H9 (cell line): ENCODE data around the gene GADD45GIP1. TPM values are rescaled to one million over a fixed set of nuclear protein-coding genes. Genes with fewer than 3 reads are reported as not detected.
A peak's percentile ranks its signal among the peaks of the same experiment; 100 is the strongest.

Source experiments
- DNase-seq: peaks from one replicate; pipeline ENCODE4 v3.0.0-alpha.2; 2017
- H2AFZ ChIP-seq: one replicate; pipeline ENCODE4 v1.6.1; 2013; ENCODE audit warnings: mild to moderate bottlenecking, low read length, control low read depth, moderate library complexity
- H2AK5ac ChIP-seq: 2 replicates; pipeline ENCODE4 v1.6.1; 2013; ENCODE audit warnings: low read length, control low read depth, mixed read lengths; ENCODE audit not compliant: insufficient read length
- H2BK120ac ChIP-seq: one replicate; pipeline ENCODE4 v1.6.1; 2013; ENCODE audit warnings: low read depth, mild to moderate bottlenecking, low read length, control low read depth, inconsistent platforms; ENCODE audit not compliant: poor library complexity, severe bottlenecking
- H2BK12ac ChIP-seq: 2 replicates; pipeline ENCODE4 v1.6.1; 2013; ENCODE audit warnings: low read length, control low read depth, mixed read lengths, low read depth; ENCODE audit not compliant: insufficient read length
- H2BK15ac ChIP-seq: 2 replicates; pipeline ENCODE4 v1.6.1; 2013; ENCODE audit warnings: low read depth, low read length, control low read depth
- H2BK20ac ChIP-seq: one replicate; pipeline ENCODE4 v1.6.1; 2013; ENCODE audit warnings: low read depth, mild to moderate bottlenecking, low read length, control low read depth, inconsistent platforms; ENCODE audit not compliant: poor library complexity, severe bottlenecking
- H2BK5ac ChIP-seq: 2 replicates; pipeline ENCODE4 v1.6.1; 2013; ENCODE audit warnings: low read length, control low read depth, mixed read lengths; ENCODE audit not compliant: insufficient read length
- H3K14ac ChIP-seq: 2 replicates; pipeline ENCODE4 v1.6.1; 2013; ENCODE audit warnings: low read length, control low read depth; ENCODE audit not compliant: insufficient read depth
- H3K18ac ChIP-seq: 2 replicates; pipeline ENCODE4 v1.6.1; 2013; ENCODE audit warnings: low read depth, mild to moderate bottlenecking, mixed read lengths, low read length, control low read depth; ENCODE audit not compliant: insufficient read length
- H3K23ac ChIP-seq: 2 replicates; pipeline ENCODE4 v1.6.1; 2013; ENCODE audit warnings: low read length, control low read depth, mixed read lengths, low read depth; ENCODE audit not compliant: insufficient read length
- H3K23me2 ChIP-seq: 2 replicates; pipeline ENCODE4 v1.6.1; 2013; ENCODE audit warnings: low read depth, mild to moderate bottlenecking, mixed read lengths, low read length, control low read depth; ENCODE audit not compliant: insufficient read length, poor library complexity, severe bottlenecking
- H3K27ac ChIP-seq: 2 replicates; pipeline ENCODE4 v1.5.1; 2013; ENCODE audit warnings: low read length, control low read depth, mixed read lengths, low read depth; ENCODE audit not compliant: insufficient read length
- H3K27me3 ChIP-seq: 2 replicates; pipeline ENCODE4 v1.6.1; 2013; ENCODE audit warnings: low read length, control low read depth, inconsistent platforms; ENCODE audit not compliant: insufficient read depth
- H3K4ac ChIP-seq: 2 replicates; pipeline ENCODE4 v1.6.1; 2013; ENCODE audit warnings: low read depth, mild to moderate bottlenecking, control low read depth, inconsistent platforms, low read length, moderate library complexity
- H3K4me1 ChIP-seq: 2 replicates; pipeline ENCODE4 v1.6.1; 2013; ENCODE audit warnings: low read length, control low read depth, inconsistent platforms; ENCODE audit not compliant: insufficient read depth
- H3K4me2 ChIP-seq: 2 replicates; pipeline ENCODE4 v1.6.1; 2013; ENCODE audit warnings: low read length, control low read depth, mixed read lengths; ENCODE audit not compliant: insufficient read length, insufficient read depth
- H3K56ac ChIP-seq: 2 replicates; pipeline ENCODE4 v1.6.1; 2013; ENCODE audit warnings: low read depth, mild to moderate bottlenecking, mixed read lengths, low read length, control low read depth; ENCODE audit not compliant: insufficient read length
- H3K79me1 ChIP-seq: 2 replicates; pipeline ENCODE4 v1.6.1; 2013; ENCODE audit warnings: low read depth, mild to moderate bottlenecking, moderate library complexity, low read length, control low read depth, inconsistent platforms; ENCODE audit not compliant: insufficient read depth, poor library complexity, severe bottlenecking
- H3K79me2 ChIP-seq: 2 replicates; pipeline ENCODE4 v1.6.1; 2013; ENCODE audit warnings: low read length, control low read depth, inconsistent platforms; ENCODE audit not compliant: insufficient read depth
- H3K9ac ChIP-seq: 2 replicates; pipeline ENCODE4 v1.6.1; 2013; ENCODE audit warnings: low read length, control low read depth, mixed read lengths; ENCODE audit not compliant: insufficient read length; ENCODE audit errors: extremely low read depth
- H3K9me3 ChIP-seq: one replicate; pipeline ENCODE4 v1.6.1; 2013; ENCODE audit warnings: low read depth, low read length, inconsistent platforms; ENCODE audit not compliant: control insufficient read depth
- H3T11ph ChIP-seq: one replicate; pipeline ENCODE4 v1.6.1; 2013; ENCODE audit warnings: mild to moderate bottlenecking, low read length, control low read depth, inconsistent platforms
- H4K20me1 ChIP-seq: one replicate; pipeline ENCODE4 v1.6.1; 2013; ENCODE audit not compliant: control insufficient read depth, insufficient read length, insufficient read depth
- H4K5ac ChIP-seq: 2 replicates; pipeline ENCODE4 v1.6.1; 2013; ENCODE audit warnings: low read depth, mild to moderate bottlenecking, mixed read lengths, low read length, control low read depth; ENCODE audit not compliant: insufficient read length
- H4K8ac ChIP-seq: replicated peaks from 2 replicates; pipeline ENCODE4 v1.6.1; 2013; ENCODE audit warnings: low read length, control low read depth, mixed read lengths, low read depth; ENCODE audit not compliant: insufficient read length
- H4K91ac ChIP-seq: 2 replicates; pipeline ENCODE4 v1.6.1; 2013; ENCODE audit warnings: low read depth, mild to moderate bottlenecking, moderate library complexity, mixed read lengths, low read length, control low read depth; ENCODE audit not compliant: insufficient read length
- H3K27ac Mint-ChIP-seq, 3 experiments: 2 replicates in 2 of 3; 3 replicates in 1 of 3; pipeline ENCODE4 v1.8.0; 2020 to 2021; ENCODE audit warnings: mixed read lengths in 3 of 3, mild to moderate bottlenecking in 1 of 3, moderate library complexity in 1 of 3
- H3K27me3 Mint-ChIP-seq: 2 replicates; pipeline ENCODE4 v1.8.0; 2021; ENCODE audit warnings: low read depth, mild to moderate bottlenecking, moderate library complexity, mixed read lengths
- H3K36me3 Mint-ChIP-seq, 3 experiments: 2 replicates in 2 of 3; 3 replicates in 1 of 3; pipeline ENCODE4 v1.8.0; 2020 to 2021; ENCODE audit warnings: low read depth in 3 of 3, mixed read lengths in 3 of 3; ENCODE audit not compliant: insufficient read depth in 1 of 3
- H3K4me1 Mint-ChIP-seq, 2 experiments: 2 replicates each; pipeline ENCODE4 v1.8.0; 2020; ENCODE audit warnings: mixed read lengths in 2 of 2
- H3K4me3 Mint-ChIP-seq, 2 experiments: 2 replicates in 1 of 2; 3 replicates in 1 of 2; pipeline ENCODE4 v1.8.0; 2020 to 2021; ENCODE audit warnings: mild to moderate bottlenecking in 2 of 2, mixed read lengths in 2 of 2, moderate library complexity in 1 of 2
- H3K9me3 Mint-ChIP-seq, 2 experiments: 2 replicates in 1 of 2; 3 replicates in 1 of 2; pipeline ENCODE4 v1.8.0; 2020; ENCODE audit warnings: mild to moderate bottlenecking in 2 of 2, mixed read lengths in 2 of 2, moderate library complexity in 1 of 2
- CTCF ChIP-seq: fragments of 200-600 bp; sonication (generic); conservative IDR thresholded peaks from 3 replicates; pipeline ENCODE4 v1.8.0; 2021; ENCODE audit warnings: antibody characterized with exemption, mild to moderate bottlenecking
- WGBS: extraction: QIAGEN DNeasy Blood & Tissue Kit; methylation state at CpG from one replicate; pipeline ENCODE4 v1.1.7; 2013; ENCODE audit warnings: missing lambda C conversion rate, low lambda C conversion rate, mixed read lengths; ENCODE audit not compliant: insufficient read length; ENCODE audit errors: extremely low coverage; 5-methylcytosine and 5-hydroxymethylcytosine counted together
- total RNA-seq: library from RNA; stranded (reverse); gene quantifications from 2 replicates; pipeline ENCODE4 v1.2.1, GENCODE V29; 2021

Gene GADD45GIP1
- total RNA-seq, 1 experiment from 2014 or later: 44.5 TPM

- Histone ChIP-seq H4K5ac (no peak overlapping the region), H3K4me1 (no peaks in the 10 kb centered on the region), H3K4ac (no peak overlapping the region), H3K4me2 (no peak overlapping the region), H2BK20ac (no peak overlapping the region), H3K79me1 (no peaks in the 10 kb centered on the region), H4K8ac (no peak overlapping the region), H3T11ph (no peak overlapping the region), H3K18ac (no peak overlapping the region), H2BK120ac (no peak overlapping the region), H3K9me3 (no peaks in the 10 kb centered on the region), H2BK15ac (no peak overlapping the region), H3K23me2 (no peaks in the 10 kb centered on the region), H4K91ac (no peak overlapping the region), H3K79me2 (no peaks in the 10 kb centered on the region), H2AK5ac (no peak overlapping the region), H3K9ac (no peak overlapping the region), H2AFZ (no peak overlapping the region), H3K56ac (no peak overlapping the region), H3K27me3 (peaks cover 10% of the 10 kb centered on the region; the same call in 1 of the 2 replicates), H4K20me1 (no peaks in the 10 kb centered on the region), H3K27ac (no peak overlapping the region), H3K14ac (no peak overlapping the region), H2BK5ac (no peak overlapping the region), H3K23ac (no peak overlapping the region), H2BK12ac (no peak overlapping the region)
- no peak for TF ChIP-seq CTCF
- H3K9me3 Mint-ChIP-seq: no peaks in the 10 kb centered on the region; a peak in 2 of 5 replicates
- peaks cover 8 to 12% of the 10 kb centered on the region in 2 experiments for H3K4me1 Mint-ChIP-seq
- no peak overlapping the region for H3K27ac Mint-ChIP-seq
- WGBS: no CpG with 5 or more reads among the region's 12 CpGs
- H3K27me3 Mint-ChIP-seq: peaks cover 14% of the 10 kb centered on the region
- peak overlapping the region in 1 of 2 experiments; percentile 22; a peak in 1 of 5 replicates for H3K4me3 Mint-ChIP-seq
- no peaks in the 10 kb centered on the region for H3K36me3 Mint-ChIP-seq
- DNase-seq: no peak
These were observed 29.7 kb upstream of the GADD45GIP1 start for GRCh38 chr19:12986726-12987125.
